Measurements from ENCODE around the gene ARG2. TPM values are rescaled to one million over a fixed set of nuclear protein-coding genes. Genes with fewer than 3 reads are reported as not detected.

ARG2 gene
- total RNA-seq, 1 experiment from 2014 or later = 7.0 TPM

GRCh38 chr14:67571991-67572323 is 47.8 kb upstream of the ARG2 start:
- no peaks in the 10 kb centered on the region for H3K79me2 ChIP-seq (ENCODE audit: insufficient read depth, low read length)
- DNase-seq (ENCODE audit: low read depth, low spot score) = no peak
- ATAC-seq = no peak
- H3K27ac ChIP-seq (ENCODE audit: low read depth, low read length) = no peak overlapping the region
- TF ChIP-seq SRF (IDR thresholded peaks at IDR 0.05; ENCODE audit: low read depth) = no peak
- no peak for TF ChIP-seq CEBPB (IDR thresholded peaks at IDR 0.05; ENCODE audit: low read depth)
- no peak for TF ChIP-seq EZH2 (IDR thresholded peaks at IDR 0.05)
- TF ChIP-seq ZNF274 (IDR thresholded peaks at IDR 0.05; ENCODE audit: low read depth, low read length) = no peak
- TF ChIP-seq MAX (IDR thresholded peaks at IDR 0.05) = no peak
- TF ChIP-seq REST (IDR thresholded peaks at IDR 0.05; ENCODE audit: low read depth) = no peak
- no peak for TF ChIP-seq CBX3 (IDR thresholded peaks at IDR 0.05; ENCODE audit: low read depth)
- no peak for TF ChIP-seq CTCF (IDR thresholded peaks at IDR 0.05 in 2 of 3, conservative IDR thresholded peaks at IDR 0.05 in 1 of 3; ENCODE audit: borderline replicate concordance in 1 of 3, insufficient read depth in 1 of 3, low read depth in 2 of 3, low read length in 2 of 3)
- TF ChIP-seq POLR2AphosphoS5 (IDR thresholded peaks at IDR 0.05; ENCODE audit: low read depth, low read length) = no peak
- no peak for TF ChIP-seq ATF3 (IDR thresholded peaks at IDR 0.05)
- TF ChIP-seq YY1 (IDR thresholded peaks at IDR 0.05; ENCODE audit: extremely low read depth, insufficient replicate concordance, low read depth, low read length) = no peak
- no peak for TF ChIP-seq POLR2A (IDR thresholded peaks at IDR 0.05; ENCODE audit: borderline replicate concordance, extremely low read depth, insufficient read depth, insufficient read length)
- no peak for TF ChIP-seq RAD21 (IDR thresholded peaks at IDR 0.05; ENCODE audit: low read depth)
- no peak for TF ChIP-seq SP1 (IDR thresholded peaks at IDR 0.05; ENCODE audit: low read depth)
- TF ChIP-seq JUND (IDR thresholded peaks at IDR 0.05) = no peak
- TF ChIP-seq EZH2phosphoT487 (IDR thresholded peaks at IDR 0.05; ENCODE audit: borderline replicate concordance) = no peak
- no peak for TF ChIP-seq ELF1 (IDR thresholded peaks at IDR 0.05; ENCODE audit: borderline replicate concordance, low read depth)
- no peak for TF ChIP-seq ZBTB33 (IDR thresholded peaks at IDR 0.05; ENCODE audit: extremely low read depth, insufficient replicate concordance, low read length)
- no peak for TF ChIP-seq TCF7L2 (IDR thresholded peaks at IDR 0.05; ENCODE audit: borderline replicate concordance, extremely low read depth, insufficient read depth, insufficient read length)
- H3K27me3 ChIP-seq (ENCODE audit: insufficient read depth, low read length) = no peaks in the 10 kb centered on the region
- no peaks in the 10 kb centered on the region for H4K20me1 ChIP-seq (ENCODE audit: insufficient read depth)
- H3K9me3 ChIP-seq (ENCODE audit: control insufficient read depth in 1 of 2, insufficient read depth in 1 of 2, low read depth in 1 of 2, low read length in 2 of 2) = no peaks in the 10 kb centered on the region
- H3K4me2 ChIP-seq (ENCODE audit: low read length) = no peak overlapping the region
- CTCF ChIA-PET = interaction anchor here (0.6 to 3.5 kb wide), 18 partner anchors 9 to 1212 kb away, joined by 3 to 78 read pairs (median 4); partner anchors contain the start of genes PIGH and PLEKHH1
- peaks cover 0 to 4% of the 10 kb centered on the region in 2 experiments; a peak in 1 of 4 replicates for H3K4me1 ChIP-seq (ENCODE audit: control insufficient read depth in 1 of 2, insufficient read depth in 2 of 2, low read length in 2 of 2)
- H3K36me3 ChIP-seq (ENCODE audit: control insufficient read depth in 1 of 2, insufficient read depth in 2 of 2, low read length in 2 of 2) = 0 out of 4 replicates have a peak, but pooled peaks cover 0 to 4% of the 10 kb centered on the region in 2 experiments
- intact Hi-C loops (cut with micrococcal nuclease) = loop anchor here (1.0 kb wide), 2 partner anchors 46 to 145 kb away; no protein-coding TSS in a partner anchor
- no peaks in the 10 kb centered on the region for H3K9me2 ChIP-seq (ENCODE audit: insufficient read depth)
- BruUV-seq (replicated peaks) = no TSS peak
- RAD21 ChIA-PET (ENCODE audit: low non-redundant PET in 1 of 2, low total read pairs in 2 of 2, uncharacterized antibody in 2 of 2, unreplicated experiment in 2 of 2) = interaction anchor here (1.1 to 2.4 kb wide), 7 partner anchors 39 to 144 kb away, joined by 3 to 29 read pairs (median 10); partner anchors contain the start of gene PLEKHH1 (in 1 of the 2)
- H3K4me3 ChIP-seq (replicated peaks in 1 of 2; ENCODE audit: low read depth in 1 of 2, low read length in 2 of 2) = no peak overlapping the region
- no peak overlapping the region for H3K9ac ChIP-seq (ENCODE audit: low read length)
- POLR2A ChIA-PET = interaction anchor here (1.0 to 1.6 kb wide), 2 partner anchors 45 to 145 kb away, joined by 4 to 9 read pairs; no protein-coding TSS in a partner anchor
- no peak overlapping the region for H2AFZ ChIP-seq (ENCODE audit: low read depth, low read length, poor library complexity, severe bottlenecking)
